Body of pancreas (tissue), 4 donors: ENCODE results near the gene PALM2AKAP2.

ENCODE experiments used
- POLR2A ChIP-seq, 3 donors: fragments of 450-650 bp; IDR thresholded peaks; one replicate each; pipeline ENCODE4 v1.6.1; 2016; ENCODE audit warnings: antibody characterized with exemption in 3 of 3, mild to moderate bottlenecking in 2 of 3
- TF ChIP-seq, protein P1 (sequence below), 7 experiments: fragments of 450-650 bp in 4 of 7; fragments of 200-600 bp in 3 of 7; sonication (generic) in 3 of 7; IDR thresholded peaks; one replicate each; pipeline ENCODE4 v1.5.1; 2016 to 2019; ENCODE audit warnings: antibody characterized with exemption in 7 of 7

GRCh38 chr9:109734814-109735213 is 45.2 kb upstream of the PALM2AKAP2 start:
- TF ChIP-seq, protein P1, sequence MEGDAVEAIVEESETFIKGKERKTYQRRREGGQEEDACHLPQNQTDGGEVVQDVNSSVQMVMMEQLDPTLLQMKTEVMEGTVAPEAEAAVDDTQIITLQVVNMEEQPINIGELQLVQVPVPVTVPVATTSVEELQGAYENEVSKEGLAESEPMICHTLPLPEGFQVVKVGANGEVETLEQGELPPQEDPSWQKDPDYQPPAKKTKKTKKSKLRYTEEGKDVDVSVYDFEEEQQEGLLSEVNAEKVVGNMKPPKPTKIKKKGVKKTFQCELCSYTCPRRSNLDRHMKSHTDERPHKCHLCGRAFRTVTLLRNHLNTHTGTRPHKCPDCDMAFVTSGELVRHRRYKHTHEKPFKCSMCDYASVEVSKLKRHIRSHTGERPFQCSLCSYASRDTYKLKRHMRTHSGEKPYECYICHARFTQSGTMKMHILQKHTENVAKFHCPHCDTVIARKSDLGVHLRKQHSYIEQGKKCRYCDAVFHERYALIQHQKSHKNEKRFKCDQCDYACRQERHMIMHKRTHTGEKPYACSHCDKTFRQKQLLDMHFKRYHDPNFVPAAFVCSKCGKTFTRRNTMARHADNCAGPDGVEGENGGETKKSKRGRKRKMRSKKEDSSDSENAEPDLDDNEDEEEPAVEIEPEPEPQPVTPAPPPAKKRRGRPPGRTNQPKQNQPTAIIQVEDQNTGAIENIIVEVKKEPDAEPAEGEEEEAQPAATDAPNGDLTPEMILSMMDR (IDR thresholded peaks at IDR 0.05): no peak
- TF ChIP-seq POLR2A (IDR thresholded peaks at IDR 0.05): no peak
